IMR-90 (cell line): ENCODE results near the gene HLA-E.

Experiments used
- POLR2A ChIP-seq: IDR thresholded peaks from 2 replicates; pipeline ENCODE4 v1.6.1; 2012; ENCODE audit warnings: mild to moderate bottlenecking, low read depth, low read length
- SMC3 ChIP-seq: fragments of 150-350 bp; IDR thresholded peaks from 2 replicates; pipeline ENCODE4 v1.6.1; 2016; ENCODE audit warnings: low read depth, mild to moderate bottlenecking, antibody characterized with exemption, low read length, moderate library complexity
- TF ChIP-seq, protein P1 (sequence below): fragments of 150-350 bp; IDR thresholded peaks from 2 replicates; pipeline ENCODE4 v1.6.1; 2017; ENCODE audit warnings: mild to moderate bottlenecking, antibody characterized with exemption, low read length, low read depth
- TF ChIP-seq, protein P2 (sequence below): conservative IDR thresholded peaks from 2 replicates; pipeline ENCODE4 v1.5.1; 2012; ENCODE audit warnings: mild to moderate bottlenecking, low read depth, low read length, improper control_type of control experiment

DNA sequence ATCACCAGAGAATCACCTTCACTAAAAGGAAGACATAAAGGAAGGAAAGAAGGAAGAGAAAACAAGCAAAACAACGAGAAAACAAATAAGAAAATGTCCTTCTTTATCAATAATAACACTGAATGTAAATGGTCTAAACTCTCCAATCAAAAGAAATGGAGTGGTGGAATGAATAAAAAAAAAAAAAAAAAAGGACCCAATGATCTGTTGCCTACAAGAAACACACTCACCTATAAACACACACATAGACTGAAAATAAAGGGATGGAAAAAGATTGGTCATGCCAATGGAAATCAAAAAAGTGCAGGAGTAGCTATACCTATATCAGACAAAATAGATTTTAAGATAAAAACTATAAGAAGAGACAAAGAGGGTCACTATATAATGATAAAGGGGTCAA, 30.2 kb upstream of the HLA-E start:
- TF ChIP-seq, protein P1, sequence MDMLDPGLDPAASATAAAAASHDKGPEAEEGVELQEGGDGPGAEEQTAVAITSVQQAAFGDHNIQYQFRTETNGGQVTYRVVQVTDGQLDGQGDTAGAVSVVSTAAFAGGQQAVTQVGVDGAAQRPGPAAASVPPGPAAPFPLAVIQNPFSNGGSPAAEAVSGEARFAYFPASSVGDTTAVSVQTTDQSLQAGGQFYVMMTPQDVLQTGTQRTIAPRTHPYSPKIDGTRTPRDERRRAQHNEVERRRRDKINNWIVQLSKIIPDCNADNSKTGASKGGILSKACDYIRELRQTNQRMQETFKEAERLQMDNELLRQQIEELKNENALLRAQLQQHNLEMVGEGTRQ, result no peak
- TF ChIP-seq SMC3, result no peak
- TF ChIP-seq, protein P2, sequence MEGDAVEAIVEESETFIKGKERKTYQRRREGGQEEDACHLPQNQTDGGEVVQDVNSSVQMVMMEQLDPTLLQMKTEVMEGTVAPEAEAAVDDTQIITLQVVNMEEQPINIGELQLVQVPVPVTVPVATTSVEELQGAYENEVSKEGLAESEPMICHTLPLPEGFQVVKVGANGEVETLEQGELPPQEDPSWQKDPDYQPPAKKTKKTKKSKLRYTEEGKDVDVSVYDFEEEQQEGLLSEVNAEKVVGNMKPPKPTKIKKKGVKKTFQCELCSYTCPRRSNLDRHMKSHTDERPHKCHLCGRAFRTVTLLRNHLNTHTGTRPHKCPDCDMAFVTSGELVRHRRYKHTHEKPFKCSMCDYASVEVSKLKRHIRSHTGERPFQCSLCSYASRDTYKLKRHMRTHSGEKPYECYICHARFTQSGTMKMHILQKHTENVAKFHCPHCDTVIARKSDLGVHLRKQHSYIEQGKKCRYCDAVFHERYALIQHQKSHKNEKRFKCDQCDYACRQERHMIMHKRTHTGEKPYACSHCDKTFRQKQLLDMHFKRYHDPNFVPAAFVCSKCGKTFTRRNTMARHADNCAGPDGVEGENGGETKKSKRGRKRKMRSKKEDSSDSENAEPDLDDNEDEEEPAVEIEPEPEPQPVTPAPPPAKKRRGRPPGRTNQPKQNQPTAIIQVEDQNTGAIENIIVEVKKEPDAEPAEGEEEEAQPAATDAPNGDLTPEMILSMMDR, result no peak
- no peak for TF ChIP-seq POLR2A
